ENCODE data around the gene PIP4K2A. TPM values are rescaled to one million over a fixed set of nuclear protein-coding genes. Genes with fewer than 3 reads are reported as not detected.

Gene PIP4K2A
- total and polyA plus RNA-seq, 5 experiments from 2014 or later, result 54.3 to 169 (median 77.5) TPM

GRCh38 chr10:22617051-22617450 is 97.3 kb downstream of the PIP4K2A start:
- no peaks in the 10 kb centered on the region for H3K9me3 Mint-ChIP-seq
- peak overlapping the region in 7 of 10 donors; percentile 64 to 96 (median 84) for H3K27ac Mint-ChIP-seq
- no peak for ATAC-seq
- peaks cover 60 to 98% (median 94%) of the 10 kb centered on the region in 4 donors for H3K4me1 Mint-ChIP-seq
- POLR2A ChIA-PET, result interaction anchor here (0.5 to 2.7 kb wide), 6 partner anchors 9 to 105 kb away, joined by 3 to 13 read pairs (median 4); no protein-coding TSS in a partner anchor
- DNase-seq, result no peak
- H3K36me3 Mint-ChIP-seq, result peaks cover 0 to 7% (median 0%) of the 10 kb centered on the region in 3 donors
- H3K4me3 Mint-ChIP-seq, result peak overlapping the region in 3 of 10 donors; percentile 51 to 62 (median 54)
- H3K27me3 Mint-ChIP-seq, result no peaks in the 10 kb centered on the region

- Mint-ChIP-seq H3K36me3 (peaks cover 0 to 5% (median 0%) of the 10 kb centered on the region in 3 donors), H3K4me1 (peaks cover 56 to 98% (median 94%) of the 10 kb centered on the region in 4 donors), H3K9me3 (no peaks in the 10 kb centered on the region), H3K27me3 (no peaks in the 10 kb centered on the region), H3K27ac (peak overlapping the region; percentile 73 to 97 (median 83)), H3K4me3 (peak overlapping the region; percentile 16 to 73 (median 62))
- DNase-seq (no peak), ATAC-seq (no peak)
- POLR2A ChIA-PET, result interaction anchor here (0.5 to 2.7 kb wide), 11 partner anchors 10 to 98 kb away, joined by 3 to 13 read pairs (median 3); no protein-coding TSS in a partner anchor
Measured at GRCh38 chr10:22615819-22616499, 98.4 kb downstream of the PIP4K2A start.

DNA sequence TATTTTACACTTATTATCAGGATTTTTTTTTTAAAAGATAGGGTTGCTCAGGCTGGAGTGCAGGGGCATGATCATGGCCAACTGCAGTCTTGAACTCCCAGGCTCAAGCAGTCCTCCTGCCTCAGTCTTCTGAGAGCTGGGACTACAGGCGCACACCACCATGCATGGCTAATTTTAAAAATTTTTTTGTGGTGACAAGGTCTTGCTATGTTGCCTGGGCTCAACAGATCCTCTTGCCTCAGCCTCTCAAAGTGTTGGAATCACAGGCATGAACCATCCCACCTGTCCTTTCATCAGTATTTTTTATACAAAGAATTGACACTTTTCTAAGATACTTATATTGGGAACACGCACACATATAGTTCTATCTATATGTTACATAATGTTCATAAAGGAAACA is 99.3 kb downstream of the PIP4K2A start:
- Mint-ChIP-seq H3K4me3 (peak overlapping the region in 6 of 10 donors; percentile 2 to 64 (median 37)), H3K9me3 (no peaks in the 10 kb centered on the region), H3K27ac (peak overlapping the region; percentile 21 to 97 (median 83)), H3K36me3 (peaks cover 0 to 6% (median under 1%) of the 10 kb centered on the region in 3 donors), H3K27me3 (no peaks in the 10 kb centered on the region), H3K4me1 (peaks cover 54 to 98% (median 94%) of the 10 kb centered on the region in 4 donors)
- POLR2A ChIA-PET, result interaction anchor here (0.9 to 1.3 kb wide), 3 partner anchors 12 to 51 kb away, joined by 3 to 4 read pairs (median 3); no protein-coding TSS in a partner anchor
- DNase-seq (no peak), ATAC-seq (no peak)

DNA sequence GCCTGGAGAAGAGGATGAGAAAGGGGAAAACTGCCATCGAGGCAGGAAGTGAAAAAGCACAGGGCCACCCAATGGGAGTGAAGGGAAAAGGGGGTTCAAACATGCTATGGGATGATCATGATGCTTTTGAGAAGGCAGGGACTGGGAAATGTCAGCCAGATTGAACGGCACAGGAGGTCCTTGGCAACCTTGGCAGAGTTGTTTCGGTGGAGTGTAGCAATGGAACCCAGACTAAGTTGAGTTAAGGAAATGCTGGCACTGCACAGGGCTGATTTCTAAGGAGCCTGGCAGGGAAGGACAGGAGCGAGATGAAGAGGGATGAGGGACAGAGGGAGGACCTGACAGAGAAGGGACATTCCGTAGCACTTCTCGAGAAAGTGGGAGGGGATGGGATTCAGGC is 101.4 kb downstream of the PIP4K2A start:
- POLR2A ChIA-PET, result interaction anchor here (0.6 to 5.1 kb wide), 10 partner anchors 11 to 100 kb away, joined by 3 to 38 read pairs (median 12); no protein-coding TSS in a partner anchor
- no peaks in the 10 kb centered on the region for H3K27me3 Mint-ChIP-seq
- DNase-seq (no peak), ATAC-seq (no peak)
- no peaks in the 10 kb centered on the region for H3K9me3 Mint-ChIP-seq
- H3K36me3 Mint-ChIP-seq, result peaks cover 0 to 27% (median 17%) of the 10 kb centered on the region in 3 donors
- peak overlapping the region; percentile 54 to 90 (median 77) for H3K4me3 Mint-ChIP-seq
- peaks cover 54 to 100% (median 96%) of the 10 kb centered on the region in 4 donors for H3K4me1 Mint-ChIP-seq
- peak overlapping the region; percentile 93 to 99 (median 96) for H3K27ac Mint-ChIP-seq

DNA sequence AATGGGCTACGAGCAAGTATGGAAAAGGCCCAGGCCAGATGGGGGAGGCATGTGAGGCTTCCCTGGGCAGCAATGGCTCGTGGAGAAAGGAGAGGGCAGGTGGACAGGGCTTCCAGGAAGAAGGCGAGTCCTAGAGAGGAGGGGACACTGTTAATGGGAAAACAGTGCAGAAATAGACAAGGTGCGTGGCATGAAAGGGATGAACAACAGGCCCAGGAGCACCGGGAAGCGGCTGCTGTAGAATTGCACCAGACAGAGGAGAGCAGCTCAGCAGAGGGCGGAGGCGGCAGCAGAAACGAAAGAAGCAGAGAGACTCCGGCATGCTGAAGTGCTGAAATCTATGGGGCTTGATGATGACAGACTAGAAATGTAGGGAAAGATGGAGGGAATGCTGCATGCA is 102.1 kb downstream of the PIP4K2A start:
- ATAC-seq (peak; percentile 39 to 53), DNase-seq (peak in 3 of 10 donors; percentile 28 to 42 (median 29))
- peaks cover 0 to 33% (median 21%) of the 10 kb centered on the region in 3 donors for H3K36me3 Mint-ChIP-seq
- POLR2A ChIA-PET, result interaction anchor here (0.6 to 5.1 kb wide), 17 partner anchors 12 to 176 kb away, joined by 3 to 38 read pairs (median 4); no protein-coding TSS in a partner anchor
- no peaks in the 10 kb centered on the region for H3K9me3 Mint-ChIP-seq
- peak overlapping the region; percentile 93 to 99 (median 96) for H3K27ac Mint-ChIP-seq
- peaks cover 52 to 100% (median 94%) of the 10 kb centered on the region in 4 donors for H3K4me1 Mint-ChIP-seq
- peak overlapping the region; percentile 66 to 90 (median 82) for H3K4me3 Mint-ChIP-seq
- no peaks in the 10 kb centered on the region for H3K27me3 Mint-ChIP-seq

DNA sequence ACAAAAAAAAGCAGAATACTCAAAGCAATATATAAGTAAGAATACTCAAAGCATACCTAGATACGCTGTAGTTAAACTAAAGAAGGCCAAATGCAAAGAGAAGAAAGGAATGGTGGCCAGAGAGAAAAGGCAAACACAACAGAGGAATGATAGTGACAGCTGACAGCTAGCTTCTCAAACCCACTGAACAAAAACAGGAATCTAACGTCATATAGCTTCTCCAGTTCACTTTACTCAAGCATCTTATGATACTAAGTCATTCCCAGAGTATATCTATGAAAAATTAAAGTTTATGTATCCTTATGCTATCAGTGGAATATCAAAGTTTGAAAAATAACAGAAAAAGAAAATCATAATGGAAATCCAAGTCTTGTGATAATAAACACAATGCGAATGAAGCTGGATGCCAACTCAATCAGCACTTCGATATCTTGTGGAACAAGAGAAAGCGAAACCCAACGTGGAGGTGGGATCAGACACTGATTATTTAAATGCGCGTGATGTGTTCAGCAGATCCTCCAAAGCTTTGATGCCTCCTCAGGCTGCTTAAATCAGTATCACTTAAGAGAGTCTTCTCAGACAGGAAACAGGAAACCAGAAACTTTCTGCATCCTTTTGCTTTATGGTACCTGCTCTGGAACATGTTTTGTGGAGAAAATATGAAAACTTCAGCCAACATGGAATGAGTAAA is 102.8 kb downstream of the PIP4K2A start:
- Mint-ChIP-seq H3K27ac (peak overlapping the region; percentile 93 to 99 (median 96)), H3K9me3 (no peaks in the 10 kb centered on the region), H3K36me3 (peaks cover 0 to 39% (median 23%) of the 10 kb centered on the region in 3 donors), H3K27me3 (no peaks in the 10 kb centered on the region), H3K4me1 (peaks cover 56 to 100% (median 93%) of the 10 kb centered on the region in 4 donors), H3K4me3 (peak overlapping the region; percentile 66 to 90 (median 82))
- DNase-seq, result peak; percentile 18 to 89 (median 76)
- POLR2A ChIA-PET, result interaction anchor here (0.7 to 5.1 kb wide), 22 partner anchors 11 to 295 kb away, joined by 3 to 38 read pairs (median 4); partner anchors contain the start of gene COMMD3
- ATAC-seq, result peak; percentile 89 to 95

GRCh38 chr10:22610610-22611009 is 103.8 kb downstream of the PIP4K2A start:
- Mint-ChIP-seq H3K4me3 (peak overlapping the region; percentile 66 to 90 (median 77)), H3K9me3 (no peaks in the 10 kb centered on the region), H3K27me3 (no peaks in the 10 kb centered on the region), H3K36me3 (peaks cover 0 to 44% (median 23%) of the 10 kb centered on the region in 3 donors), H3K4me1 (peaks cover 54 to 99% (median 94%) of the 10 kb centered on the region in 4 donors), H3K27ac (peak overlapping the region; percentile 93 to 99 (median 96))
- POLR2A ChIA-PET, result interaction anchor here (0.7 to 5.1 kb wide), 12 partner anchors 9 to 213 kb away, joined by 3 to 38 read pairs (median 5); no protein-coding TSS in a partner anchor
- DNase-seq (no peak), ATAC-seq (no peak)

- ATAC-seq, result no peak
- Mint-ChIP-seq H3K36me3 (peaks cover 0 to 46% (median 23%) of the 10 kb centered on the region in 3 donors), H3K4me3 (peak overlapping the region; percentile 43 to 90 (median 77)), H3K9me3 (no peaks in the 10 kb centered on the region), H3K4me1 (peaks cover 58 to 99% (median 94%) of the 10 kb centered on the region in 4 donors), H3K27me3 (no peaks in the 10 kb centered on the region), H3K27ac (peak overlapping the region; percentile 93 to 99 (median 96))
- no peak for DNase-seq
- POLR2A ChIA-PET, result interaction anchor here (0.8 to 5.1 kb wide), 8 partner anchors 9 to 103 kb away, joined by 3 to 38 read pairs (median 20); no protein-coding TSS in a partner anchor
Measured at GRCh38 chr10:22609719-22610465, 104.5 kb downstream of the PIP4K2A start.

- Mint-ChIP-seq H3K9me3 (no peaks in the 10 kb centered on the region), H3K27me3 (no peaks in the 10 kb centered on the region), H3K4me3 (peak overlapping the region in 4 of 10 donors; percentile 3 to 21 (median 6)), H3K4me1 (peaks cover 57 to 99% (median 95%) of the 10 kb centered on the region in 4 donors), H3K36me3 (peaks cover 0 to 46% (median 23%) of the 10 kb centered on the region in 3 donors), H3K27ac (peak overlapping the region; percentile 91 to 98 (median 96))
- POLR2A ChIA-PET, result interaction anchor here (3.8 to 5.1 kb wide), 2 partner anchors 9 to 46 kb away, joined by 24 to 30 read pairs; no protein-coding TSS in a partner anchor
- no peak for ATAC-seq
- DNase-seq, result no peak
Measured at GRCh38 chr10:22609251-22609650, 105.1 kb downstream of the PIP4K2A start.

GRCh38 chr10:22607261-22607660 is 107.1 kb downstream of the PIP4K2A start:
- H3K27ac Mint-ChIP-seq, result peak overlapping the region; percentile 92 to 97 (median 94)
- H3K9me3 Mint-ChIP-seq, result no peaks in the 10 kb centered on the region
- POLR2A ChIA-PET, result interaction anchor here (1.7 kb wide), 1 partner anchor 69 kb away, joined by 3 read pairs; no protein-coding TSS in a partner anchor
- no peaks in the 10 kb centered on the region for H3K27me3 Mint-ChIP-seq
- H3K4me1 Mint-ChIP-seq, result peaks cover 42 to 98% (median 93%) of the 10 kb centered on the region in 4 donors
- DNase-seq (no peak), ATAC-seq (no peak)
- peaks cover 0 to 49% (median 23%) of the 10 kb centered on the region in 3 donors for H3K36me3 Mint-ChIP-seq
- H3K4me3 Mint-ChIP-seq, result peak overlapping the region; percentile 3 to 73 (median 40)

DNA sequence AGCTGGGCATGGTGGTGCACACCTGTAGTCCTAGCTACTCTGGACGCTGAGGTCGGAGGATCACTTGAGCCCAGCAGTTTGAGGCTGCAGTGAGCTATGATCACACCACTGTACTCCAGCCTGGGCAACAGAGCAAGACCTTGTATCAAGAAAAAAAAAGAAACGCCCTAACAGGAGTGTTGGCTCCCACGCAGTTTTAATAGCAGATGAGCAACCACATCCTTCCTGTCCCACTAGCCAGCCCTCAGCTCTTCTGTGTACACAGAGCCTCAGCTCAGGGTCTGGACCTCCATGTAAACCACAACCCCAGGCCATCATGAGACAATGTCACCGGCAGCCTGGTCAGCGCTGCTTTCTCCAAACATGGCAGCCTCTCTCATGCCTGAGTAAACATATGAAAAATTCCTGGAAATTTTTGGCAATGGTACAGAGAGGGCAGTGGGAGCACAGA is 108.2 kb downstream of the PIP4K2A start:
- peak; percentile 52 to 64 for ATAC-seq
- H3K9me3 Mint-ChIP-seq, result no peaks in the 10 kb centered on the region
- peaks cover 44 to 98% (median 93%) of the 10 kb centered on the region in 4 donors for H3K4me1 Mint-ChIP-seq
- peak in 5 of 10 donors; percentile 20 to 39 (median 31) for DNase-seq
- H3K27me3 Mint-ChIP-seq, result no peaks in the 10 kb centered on the region
- peak overlapping the region; percentile 92 to 96 (median 94) for H3K27ac Mint-ChIP-seq
- POLR2A ChIA-PET, result interaction anchor here (0.7 to 2.6 kb wide), 8 partner anchors 17 to 341 kb away, joined by 3 to 10 read pairs (median 4); no protein-coding TSS in a partner anchor
- H3K36me3 Mint-ChIP-seq, result peaks cover 0 to 51% (median 23%) of the 10 kb centered on the region in 3 donors
- peak overlapping the region; percentile 44 to 76 (median 66) for H3K4me3 Mint-ChIP-seq

Data from naive thymus-derived CD8-positive, alpha-beta T cell (primary cell).